HL-60 (cell line): ENCODE data around the gene TRIM9.

Source experiments
- CTCF ChIP-seq: IDR thresholded peaks from one replicate; pipeline ENCODE4 v1.5.1; 2011; ENCODE audit warnings: low read length, control low read depth, inconsistent platforms; ENCODE audit not compliant: insufficient read depth
- GABPA ChIP-seq: IDR thresholded peaks from 2 replicates; pipeline ENCODE4 v1.6.1; 2012; ENCODE audit warnings: low read depth
- POLR2AphosphoS5 ChIP-seq: IDR thresholded peaks from 2 replicates; pipeline ENCODE4 v1.6.1; 2012; ENCODE audit warnings: low read depth

GRCh38 chr14:50935126-50936015 lies 159.5 kb downstream of the TRIM9 start:
- TF ChIP-seq CTCF (no peak), GABPA (no peak), POLR2AphosphoS5 (no peak)
